GM18499 (cell line): Measurements from ENCODE around the gene PTTG1IP.

ENCODE experiments used
- ATAC-seq: cut with Tn5 transposase; IDR thresholded peaks from one replicate; pipeline ENCODE4 v1.9.1; 2021; ENCODE audit warnings: moderate number of reproducible peaks; ENCODE audit not compliant: insufficient read depth, unreplicated experiment

Gene PTTG1IP

DNA sequence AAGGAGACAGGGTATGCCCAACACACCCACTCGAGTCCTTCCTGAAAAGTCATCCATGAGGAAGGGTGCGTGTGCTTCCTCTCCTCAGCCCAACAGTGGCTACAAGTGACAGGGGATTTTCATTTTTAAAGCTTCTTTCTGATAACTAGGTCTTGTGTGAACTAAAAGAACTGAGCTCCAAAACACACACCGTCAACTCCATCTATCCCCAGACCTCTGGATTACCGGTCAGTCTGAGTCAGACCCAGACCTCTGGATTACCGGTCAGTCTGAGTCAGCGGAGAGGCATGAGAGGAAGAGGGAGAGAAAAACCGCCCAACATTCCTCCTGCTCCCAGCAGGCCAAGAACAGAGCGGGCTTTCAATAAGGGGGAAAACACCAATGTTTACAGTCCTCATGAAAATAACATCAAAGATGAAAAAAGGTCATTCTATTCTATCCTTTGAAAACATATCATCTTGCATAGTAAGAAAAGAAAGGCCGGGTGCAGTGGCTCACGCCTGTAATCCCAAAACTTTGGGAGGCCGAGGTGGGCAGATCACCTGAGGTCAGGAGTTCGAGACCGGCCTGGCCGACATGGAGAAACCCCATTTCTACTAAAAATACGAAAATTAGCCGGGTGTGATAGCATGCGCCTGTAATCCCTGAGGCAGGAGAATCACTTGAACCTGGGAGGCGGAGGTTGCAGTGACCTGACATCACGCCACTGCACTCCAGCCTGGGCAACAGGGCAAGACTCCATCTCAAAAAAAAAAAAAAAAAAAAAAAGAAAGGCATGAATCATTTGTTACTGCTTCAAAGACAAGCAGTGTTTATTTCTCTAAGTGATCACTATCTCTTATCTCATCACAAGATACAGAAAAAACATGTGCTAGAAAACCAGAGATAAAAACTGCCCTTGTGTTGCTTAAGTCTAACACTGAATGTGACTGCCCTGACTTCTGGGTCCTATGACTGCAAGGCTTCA, 3.4 kb downstream of the PTTG1IP start:
- no peak for ATAC-seq

DNA sequence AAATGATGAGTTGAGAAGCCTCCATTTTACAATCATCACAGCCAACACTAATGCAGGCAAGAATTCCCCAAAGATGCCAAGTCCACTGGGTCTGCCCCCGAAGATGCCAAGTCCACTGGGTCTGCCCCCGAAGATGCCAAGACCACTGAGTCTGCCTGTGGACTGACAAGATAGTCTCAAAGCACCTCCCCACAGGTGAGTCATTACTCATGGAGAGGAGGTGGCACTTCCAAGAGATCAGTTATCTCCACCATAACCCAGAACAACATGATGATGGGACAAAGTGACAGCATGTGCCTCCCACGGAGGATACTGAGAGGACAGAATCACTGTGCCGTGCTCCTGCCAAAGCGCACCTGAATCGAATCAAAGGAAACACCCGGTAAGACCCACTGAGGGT, 4.8 kb downstream of the PTTG1IP start:
- no peak for ATAC-seq

DNA sequence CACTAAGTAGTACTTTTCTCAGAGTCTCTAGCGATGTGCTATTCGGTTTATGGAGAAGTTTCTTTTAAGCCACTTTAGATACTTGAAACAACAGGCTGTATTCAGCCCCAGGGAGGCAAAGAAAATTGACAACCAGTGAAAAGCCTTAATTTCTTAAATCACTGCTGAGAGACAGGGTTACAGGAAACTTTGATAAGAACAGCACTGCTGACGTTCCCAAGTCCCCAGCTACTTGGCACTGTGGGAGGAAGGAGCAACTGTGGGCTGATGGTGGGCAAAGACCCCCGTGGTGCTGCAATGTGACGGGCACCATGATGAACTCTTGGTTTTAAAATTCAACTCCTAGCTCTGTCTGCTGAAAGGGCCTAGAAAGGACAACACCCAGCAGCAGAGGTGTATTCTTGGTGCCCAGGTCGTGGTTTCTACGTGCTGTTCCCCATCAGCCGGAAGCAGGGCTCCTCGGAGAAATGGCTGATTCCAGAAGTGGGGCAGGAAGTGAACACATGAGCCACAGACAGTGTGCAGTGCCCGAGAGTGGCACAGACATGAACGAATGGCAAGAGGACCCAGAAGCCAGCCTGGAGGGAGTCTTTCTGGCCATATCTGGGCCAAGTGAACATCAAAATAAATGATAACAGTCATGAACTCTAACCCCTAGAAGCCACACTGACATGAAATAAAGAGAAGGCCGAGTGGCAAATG, 5.3 kb downstream of the PTTG1IP start:
- no peak for ATAC-seq

DNA sequence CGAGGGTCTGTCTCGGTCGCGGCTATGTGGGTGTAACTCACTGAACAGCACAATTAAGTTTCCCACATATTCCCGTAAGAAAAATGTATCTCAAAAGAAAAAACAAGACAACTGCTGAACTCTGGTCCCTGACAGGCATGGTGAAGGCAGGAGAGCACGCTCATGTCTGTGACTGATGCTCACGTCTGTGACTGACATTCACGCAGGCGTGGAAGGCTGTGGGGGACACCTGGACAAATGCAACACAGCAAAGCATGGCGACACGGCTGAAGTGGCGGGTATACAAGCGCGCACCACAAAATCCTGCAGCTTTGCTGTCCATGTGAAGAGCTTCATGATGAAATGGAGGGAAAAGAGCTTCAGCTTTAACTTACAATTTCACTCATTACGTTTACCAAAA, 6.0 kb downstream of the PTTG1IP start:
- no peak for ATAC-seq

DNA sequence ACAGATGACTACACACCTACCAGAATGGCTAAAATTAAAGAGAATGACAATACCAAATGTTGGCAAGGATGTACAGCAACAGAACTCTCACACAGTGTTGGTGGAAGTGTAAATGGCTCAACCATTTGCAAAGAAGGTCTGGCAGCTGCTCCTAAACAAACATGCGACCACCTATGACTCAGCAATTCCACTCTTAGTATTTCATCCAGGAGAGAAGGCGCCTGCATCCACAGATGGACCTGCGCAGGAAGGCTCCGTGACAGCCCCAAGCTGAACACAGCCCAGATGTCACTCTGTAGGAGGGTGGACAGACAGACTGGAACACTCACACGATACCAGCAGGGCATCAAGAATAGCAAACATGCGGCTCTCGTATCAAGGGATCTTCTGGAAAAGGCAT, 6.7 kb downstream of the PTTG1IP start:
- no peak for ATAC-seq

DNA sequence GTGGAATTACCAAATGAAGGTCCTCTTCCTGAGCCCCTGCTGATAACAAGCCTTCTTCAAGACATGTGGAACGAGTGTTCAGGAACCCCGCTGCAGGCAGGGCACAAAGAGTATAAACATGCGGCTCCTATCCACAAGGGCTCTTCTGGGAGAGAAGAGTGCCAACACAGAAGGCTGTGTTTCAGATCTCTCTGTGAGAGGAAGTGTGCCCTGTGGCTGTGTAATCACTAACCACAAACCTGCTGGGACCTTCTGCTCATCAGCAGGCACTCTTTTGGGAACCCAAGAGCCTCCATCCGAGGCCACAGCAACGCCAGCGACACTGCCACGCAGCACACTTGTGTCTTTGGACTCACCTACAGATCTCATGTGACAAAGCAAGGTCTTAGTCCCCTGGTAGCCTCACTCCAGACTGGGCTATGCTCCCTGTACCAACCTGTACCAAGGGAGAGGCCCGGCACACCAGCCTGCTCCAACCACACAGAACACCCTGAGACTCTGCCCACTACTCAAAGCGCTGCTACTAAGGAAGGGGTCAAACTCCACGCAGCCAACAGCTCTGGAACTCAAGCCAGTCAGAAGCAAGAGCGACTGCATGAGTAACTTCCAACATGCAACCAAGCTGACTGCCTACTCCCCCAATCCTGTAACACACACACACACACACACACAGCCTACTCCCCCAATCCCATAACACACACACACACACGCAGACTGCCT, 7.8 kb downstream of the PTTG1IP start:
- ATAC-seq = no peak

DNA sequence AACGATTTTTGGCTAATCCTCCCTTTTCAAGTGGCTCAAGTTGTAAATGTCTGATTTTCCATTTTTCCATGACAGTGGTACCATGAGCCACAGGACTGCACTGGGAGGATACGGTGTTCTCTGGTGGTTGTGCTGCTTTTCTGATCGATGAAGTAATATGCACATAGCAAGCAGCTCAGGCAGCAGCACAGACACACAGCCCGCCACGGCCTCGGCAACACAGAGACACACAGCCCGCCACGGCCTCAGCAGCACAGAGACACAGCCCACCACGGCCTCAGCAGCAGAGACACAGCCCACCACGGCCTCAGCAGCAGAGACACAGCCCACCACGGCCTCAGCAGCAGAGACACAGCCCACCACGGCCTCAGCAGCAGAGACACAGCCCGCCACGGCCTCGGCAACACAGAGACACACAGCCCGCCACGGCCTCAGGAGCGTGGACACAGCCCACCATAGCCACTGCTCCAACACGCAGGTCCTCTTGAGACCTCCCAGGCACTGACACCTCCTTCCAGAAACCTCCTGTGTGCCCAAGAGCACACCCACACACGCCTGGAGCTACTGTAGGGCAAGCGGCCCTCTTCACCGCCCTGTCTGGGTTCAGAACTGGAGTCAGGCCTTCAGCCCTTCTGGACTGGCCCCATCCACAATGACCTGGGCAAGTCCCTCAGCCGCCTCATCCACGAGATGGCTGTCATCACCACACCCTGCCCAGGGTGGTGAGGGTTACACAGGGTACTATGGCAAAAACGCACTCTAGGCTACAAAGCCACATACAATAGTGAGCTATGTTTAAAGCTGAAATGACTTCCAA, 10.4 kb downstream of the PTTG1IP start:
- no peak for ATAC-seq

DNA sequence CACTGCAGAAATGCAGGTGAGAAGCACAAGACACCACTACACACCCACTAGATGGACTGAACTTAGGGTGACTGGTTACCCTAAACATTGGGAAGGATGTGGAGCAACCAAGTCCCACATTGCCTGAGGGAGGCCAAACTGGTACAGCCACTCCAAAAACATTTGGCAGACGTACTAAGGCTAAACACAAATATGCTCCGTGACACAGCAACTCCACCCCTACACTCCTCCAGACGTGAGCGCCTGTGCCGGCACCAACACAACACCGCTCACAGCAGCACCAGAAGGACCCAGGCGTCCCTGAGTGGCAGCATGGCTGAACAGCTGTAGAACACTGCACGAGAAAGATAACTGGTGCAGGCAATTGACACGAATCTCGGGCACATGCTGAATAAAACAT, 14.7 kb downstream of the PTTG1IP start:
- no peak for ATAC-seq

DNA sequence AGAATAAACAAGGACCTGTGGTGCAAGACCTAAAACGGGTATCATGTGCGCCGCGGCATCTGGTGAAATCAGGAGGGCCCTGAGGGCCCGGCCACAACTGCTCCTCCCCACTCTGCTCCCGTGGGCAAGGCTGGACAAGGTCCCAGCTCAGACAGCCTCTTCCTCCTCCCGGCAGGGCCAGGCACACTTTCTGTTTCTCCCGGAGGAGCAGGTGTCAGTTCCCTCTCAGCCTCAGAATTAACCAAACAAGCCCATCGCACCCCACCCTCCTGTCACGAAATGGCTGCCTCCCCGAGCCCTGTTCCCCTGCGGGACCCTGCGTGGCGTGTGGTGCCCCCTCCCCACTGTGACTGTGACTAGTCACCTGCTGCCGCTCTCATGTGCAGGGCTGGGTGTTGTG, 15.2 kb downstream of the PTTG1IP start:
- ATAC-seq = no peak

DNA sequence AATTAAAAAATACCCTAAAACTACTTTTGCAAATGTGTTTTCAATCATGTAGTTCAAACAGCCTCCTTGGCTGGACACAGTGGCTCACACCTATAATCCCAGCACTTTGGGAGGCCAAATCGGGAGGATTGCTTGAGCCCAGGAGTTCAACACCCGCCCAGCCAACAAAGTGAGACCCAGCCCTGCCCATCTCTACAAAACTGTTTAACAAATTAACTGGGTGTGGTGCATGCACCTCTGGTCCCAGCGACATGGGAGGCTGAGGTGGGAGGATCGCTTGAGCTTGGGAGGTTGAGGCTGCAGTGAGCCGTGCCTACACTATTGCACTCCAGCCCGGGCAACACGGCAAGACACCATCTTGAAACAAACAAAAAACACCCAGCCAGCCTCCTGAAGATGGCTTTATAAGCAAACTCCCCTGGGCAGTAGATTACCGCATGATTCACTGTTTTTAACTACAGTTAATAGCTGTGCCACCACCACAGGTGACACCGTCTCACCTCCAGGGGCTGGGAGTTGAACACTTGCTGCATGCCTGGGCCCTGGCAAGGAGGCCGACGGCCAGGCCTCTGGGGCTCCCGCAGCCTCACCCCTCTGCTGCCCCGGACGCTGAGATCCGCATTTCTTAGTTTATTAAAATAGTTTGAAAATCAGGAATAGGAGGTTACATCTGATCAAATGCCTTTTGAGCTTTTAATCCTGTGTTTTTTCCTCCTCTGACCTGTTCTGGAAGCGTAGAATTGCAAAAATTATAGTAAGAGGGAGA, 16.2 kb downstream of the PTTG1IP start:
- ATAC-seq = no peak

DNA sequence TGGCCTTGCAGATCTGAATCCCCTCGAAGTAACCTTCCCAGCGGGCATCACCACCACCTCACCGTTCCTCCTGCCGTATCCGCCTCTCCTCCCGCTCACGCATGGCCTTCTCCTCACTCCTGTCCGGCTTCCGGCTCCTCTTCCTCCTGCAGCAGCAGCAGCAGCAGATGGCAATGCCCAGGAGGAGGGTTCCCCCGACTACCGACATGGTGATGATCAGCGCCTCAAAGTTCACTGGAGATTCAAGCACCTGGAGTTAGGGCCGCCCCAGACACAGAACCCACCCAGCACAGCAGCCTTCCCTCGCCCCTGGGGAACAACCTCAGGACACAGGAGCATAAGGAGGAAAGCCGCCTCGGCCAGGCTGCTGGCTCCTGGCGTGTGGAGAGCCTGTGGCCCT, 17.4 kb downstream of the PTTG1IP start:
- ATAC-seq = no peak

DNA sequence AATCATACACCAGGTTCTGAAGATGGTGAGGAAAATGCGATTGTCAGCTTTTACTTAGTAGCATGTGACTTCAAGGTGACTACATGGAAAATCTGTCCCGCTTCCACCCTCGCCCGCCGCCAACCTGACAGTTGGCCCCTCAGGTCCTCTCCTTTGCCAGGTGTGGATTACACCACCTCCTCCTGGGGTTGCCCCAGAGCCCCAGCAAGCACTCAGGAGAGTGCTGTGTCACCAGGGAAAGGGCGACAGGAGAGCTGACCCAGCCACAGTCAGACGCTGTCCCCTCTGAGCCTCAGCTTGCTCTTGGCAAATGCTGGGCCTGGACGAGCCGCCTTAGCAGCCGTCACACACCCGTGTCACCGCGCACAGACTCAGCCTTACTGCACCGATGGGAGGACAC, 17.9 kb downstream of the PTTG1IP start:
- no peak for ATAC-seq

DNA sequence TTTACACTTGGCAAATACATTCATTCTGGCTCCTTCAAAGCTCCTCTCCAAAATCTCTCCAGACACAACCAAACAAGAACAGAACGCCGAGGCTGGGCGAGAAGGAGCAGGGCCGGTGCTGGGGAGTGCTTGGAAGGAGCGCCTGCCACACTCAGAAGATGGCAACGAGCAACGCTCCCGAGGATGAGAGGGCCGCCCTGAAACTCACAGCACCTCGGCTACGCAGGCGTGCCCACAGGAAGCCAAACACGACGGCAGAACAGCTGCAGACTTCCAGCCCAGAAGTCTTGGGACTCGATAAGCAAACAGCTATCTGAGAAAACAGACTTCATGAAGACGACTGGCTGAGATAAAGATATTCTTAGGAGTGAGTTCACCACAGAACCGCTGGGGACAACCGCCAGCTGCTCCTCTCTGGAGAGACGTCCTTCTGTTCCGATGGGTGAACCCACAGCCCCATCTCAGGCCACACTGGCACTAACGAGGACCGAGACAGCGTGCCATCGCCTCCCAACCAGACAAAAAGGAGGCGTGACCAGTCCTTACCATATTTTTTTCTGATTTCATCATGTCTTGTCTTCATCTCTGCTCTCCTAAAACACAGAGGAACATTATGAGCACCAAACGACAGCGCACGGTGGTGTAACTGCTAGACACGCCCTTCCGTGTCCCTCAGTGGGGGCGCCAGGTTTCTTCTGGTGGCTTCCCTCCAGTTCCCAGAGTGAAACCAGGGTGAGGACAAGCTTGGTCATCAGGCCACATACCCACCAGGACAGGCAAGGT, 18.6 kb downstream of the PTTG1IP start:
- no peak for ATAC-seq

DNA sequence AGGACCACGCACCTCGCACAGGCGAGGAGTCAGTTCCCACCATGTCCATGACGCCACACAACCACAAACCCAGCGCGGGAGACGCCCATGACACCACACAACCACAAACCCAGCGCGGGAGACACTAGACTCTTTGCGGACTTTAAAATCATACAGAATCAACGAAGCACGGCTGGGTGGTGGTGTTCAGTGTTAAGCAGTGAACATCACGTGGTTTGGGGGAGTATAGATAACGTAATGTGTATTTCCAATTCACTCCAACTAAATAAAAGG, 19.2 kb downstream of the PTTG1IP start:
- no peak for ATAC-seq

DNA sequence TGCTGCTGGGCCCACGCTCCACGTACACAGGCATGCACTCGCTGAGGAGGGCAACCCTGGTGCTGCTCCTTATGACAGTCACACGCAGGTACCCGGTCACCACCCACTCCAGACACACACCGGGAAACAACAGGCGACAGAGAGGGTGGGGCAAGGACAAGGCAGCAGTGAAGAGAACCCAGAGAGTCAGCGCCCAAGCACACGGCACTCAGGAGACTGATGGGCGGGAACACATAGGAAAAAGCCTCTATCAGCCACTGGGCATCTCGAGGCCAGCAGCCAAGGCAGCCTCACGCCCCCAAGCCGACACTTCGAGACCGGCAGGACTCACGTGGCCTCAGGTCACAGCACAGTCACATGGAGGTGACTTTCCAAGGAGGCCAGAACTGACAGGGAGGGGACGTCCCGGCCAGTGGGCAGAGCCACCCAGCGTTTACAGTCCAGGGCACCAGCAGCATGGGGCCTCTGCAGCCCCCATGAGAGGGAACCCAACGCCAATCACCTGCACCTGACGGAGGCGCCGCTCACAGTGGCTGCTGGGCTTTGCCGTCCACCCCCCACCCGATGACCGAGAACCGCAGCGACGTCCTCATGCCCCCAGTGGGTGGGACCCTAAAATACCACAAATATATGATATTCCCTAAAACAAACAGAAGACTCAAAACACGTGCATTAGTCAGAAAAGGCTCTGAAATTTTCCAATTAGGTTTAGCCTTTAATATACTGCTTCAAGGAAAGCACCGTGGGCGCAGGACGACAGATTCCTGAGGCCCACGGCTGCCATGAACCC, 19.7 kb downstream of the PTTG1IP start:
- no peak for ATAC-seq

DNA sequence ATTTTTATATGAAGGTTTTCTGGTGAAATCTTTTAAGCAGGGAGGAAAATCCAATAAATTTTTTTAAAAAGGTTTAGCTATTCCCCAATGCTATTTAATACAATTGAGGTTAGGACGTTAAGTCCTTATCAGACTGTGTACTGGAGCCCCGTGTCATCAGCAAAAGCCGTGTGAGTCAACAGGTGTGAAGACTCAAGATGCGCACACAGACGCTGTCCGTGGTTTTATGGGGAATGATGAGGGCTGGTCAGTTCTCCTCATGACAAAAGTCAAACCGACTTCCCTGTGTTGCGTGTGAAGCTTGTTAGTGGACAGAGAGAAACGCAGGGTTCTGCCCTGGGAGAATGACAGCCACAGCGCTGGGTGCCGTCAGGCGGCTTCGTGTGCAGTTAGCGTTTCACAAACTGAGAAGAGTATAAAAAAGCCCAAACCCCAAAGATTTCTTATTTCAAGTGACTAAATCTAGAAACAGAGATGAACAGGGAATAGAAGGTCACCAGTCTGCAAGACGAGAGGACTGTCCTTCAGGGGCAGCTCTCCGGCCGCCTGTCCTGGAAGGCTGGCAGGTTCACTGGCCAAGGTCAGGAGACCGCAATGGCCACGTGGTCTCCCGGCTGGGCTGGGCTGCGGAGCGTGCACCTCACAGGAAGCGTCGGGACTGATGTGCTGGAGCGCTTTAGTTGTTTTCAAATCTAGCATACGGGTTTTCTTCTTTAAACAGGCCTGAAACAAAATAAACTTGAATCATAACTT, 22.4 kb downstream of the PTTG1IP start:
- ATAC-seq = no peak

DNA sequence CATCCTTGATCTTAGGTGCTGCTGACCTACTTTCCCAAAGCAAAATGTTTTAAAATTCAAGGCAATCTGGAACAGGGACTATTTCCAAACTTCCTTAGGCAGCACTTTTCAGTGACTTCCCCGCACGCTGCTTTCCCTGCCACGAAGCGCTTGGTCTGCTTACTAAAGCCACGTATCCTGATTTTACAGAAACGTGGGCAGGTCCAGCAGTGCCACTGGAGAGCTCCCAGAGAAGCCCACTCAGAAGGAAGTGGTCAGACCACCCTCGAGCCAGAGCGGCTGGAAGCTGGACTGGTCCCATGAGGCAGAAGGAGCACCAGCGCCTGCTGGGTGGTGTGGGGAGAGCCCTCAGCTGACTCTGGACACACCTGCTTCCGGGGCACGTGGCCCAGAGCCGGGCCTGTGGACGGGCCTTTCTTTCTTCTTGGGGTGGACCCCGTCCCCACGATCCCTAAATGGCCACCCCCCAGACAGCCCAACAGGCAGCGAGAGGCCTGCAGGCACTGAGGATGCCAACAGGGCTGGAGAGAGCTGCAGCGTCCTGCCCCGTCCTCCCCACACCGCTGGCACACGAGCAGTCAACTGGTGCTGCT, 23.2 kb downstream of the PTTG1IP start:
- no peak for ATAC-seq
